Measurements from ENCODE around the gene ZNF496.

- TF ChIP-seq CTCF (IDR thresholded peaks at IDR 0.05; ENCODE audit: low read depth, low read length, poor library complexity, severe bottlenecking): peak; percentile 15
- no peak for TF ChIP-seq EZH2phosphoT487 (IDR thresholded peaks at IDR 0.05; ENCODE audit: borderline replicate concordance, low read length)
Measured at GRCh38 chr1:247287460-247287859, 44.2 kb downstream of the ZNF496 start.

Measured in DOHH2 (cell line).